ENCODE measurements around the gene CPNE5.

DNA sequence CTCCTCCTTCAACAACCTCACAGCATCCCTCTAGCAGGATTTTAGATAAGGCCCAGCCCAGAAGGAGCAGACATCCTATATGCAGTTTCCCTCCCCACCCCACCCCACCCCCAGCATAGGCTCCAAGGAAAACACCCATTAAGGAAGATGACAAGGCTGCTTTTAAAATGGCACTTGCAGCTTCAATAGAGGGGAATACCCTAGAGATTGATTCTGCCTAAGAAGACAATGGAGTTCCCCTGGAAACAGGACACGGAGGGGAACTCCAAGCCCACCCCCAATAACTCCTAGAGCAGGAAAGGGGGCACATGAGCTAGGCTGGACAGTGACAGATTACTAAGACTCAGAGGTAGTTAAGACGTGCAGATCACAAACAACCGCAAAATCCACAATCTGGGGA, 34.7 kb downstream of the CPNE5 start:
- TF ChIP-seq, protein P1, sequence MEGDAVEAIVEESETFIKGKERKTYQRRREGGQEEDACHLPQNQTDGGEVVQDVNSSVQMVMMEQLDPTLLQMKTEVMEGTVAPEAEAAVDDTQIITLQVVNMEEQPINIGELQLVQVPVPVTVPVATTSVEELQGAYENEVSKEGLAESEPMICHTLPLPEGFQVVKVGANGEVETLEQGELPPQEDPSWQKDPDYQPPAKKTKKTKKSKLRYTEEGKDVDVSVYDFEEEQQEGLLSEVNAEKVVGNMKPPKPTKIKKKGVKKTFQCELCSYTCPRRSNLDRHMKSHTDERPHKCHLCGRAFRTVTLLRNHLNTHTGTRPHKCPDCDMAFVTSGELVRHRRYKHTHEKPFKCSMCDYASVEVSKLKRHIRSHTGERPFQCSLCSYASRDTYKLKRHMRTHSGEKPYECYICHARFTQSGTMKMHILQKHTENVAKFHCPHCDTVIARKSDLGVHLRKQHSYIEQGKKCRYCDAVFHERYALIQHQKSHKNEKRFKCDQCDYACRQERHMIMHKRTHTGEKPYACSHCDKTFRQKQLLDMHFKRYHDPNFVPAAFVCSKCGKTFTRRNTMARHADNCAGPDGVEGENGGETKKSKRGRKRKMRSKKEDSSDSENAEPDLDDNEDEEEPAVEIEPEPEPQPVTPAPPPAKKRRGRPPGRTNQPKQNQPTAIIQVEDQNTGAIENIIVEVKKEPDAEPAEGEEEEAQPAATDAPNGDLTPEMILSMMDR (IDR thresholded peaks at IDR 0.05; ENCODE audit: low read depth, low read length), result no peak
- no peak for TF ChIP-seq EZH2phosphoT487 (IDR thresholded peaks at IDR 0.05; ENCODE audit: low read depth)

Measured in OCI-LY3 (cell line).